Measurements from ENCODE around the gene TMEM132D.

The TMEM132D gene

GRCh38 chr12:129372876-129373275, 530.9 kb downstream of the TMEM132D start:
- H3K36me3 ChIP-seq (ENCODE audit: control insufficient read depth, insufficient read depth, low read length) = no peaks in the 10 kb centered on the region
- no peak for DNase-seq (ENCODE audit: extremely low read depth, insufficient read length)
- no peak for TF ChIP-seq CTCF (IDR thresholded peaks at IDR 0.05; ENCODE audit: insufficient read depth, low read length, poor library complexity, severe bottlenecking)

GRCh38 chr12:129372348-129372747, 531.5 kb downstream of the TMEM132D start:
- no peaks in the 10 kb centered on the region for H3K27me3 ChIP-seq (replicated peaks; ENCODE audit: control insufficient read depth, insufficient read depth, low read length)
- no peak for TF ChIP-seq CTCF (IDR thresholded peaks at IDR 0.05; ENCODE audit: insufficient read depth, low read length, poor library complexity, severe bottlenecking)
- no peak for DNase-seq (ENCODE audit: extremely low read depth, insufficient read length)
- no peak overlapping the region for H3K4me3 ChIP-seq (replicated peaks; ENCODE audit: low read depth, low read length)
- no peaks in the 10 kb centered on the region for H3K36me3 ChIP-seq (ENCODE audit: control insufficient read depth, insufficient read depth, low read length)

More at GRCh38 chr12:129372876-129373275, 530.9 kb downstream of the TMEM132D start:
- Histone ChIP-seq H3K4me3 (replicated peaks; ENCODE audit: low read depth, low read length) (no peak overlapping the region), H3K27me3 (replicated peaks; ENCODE audit: control insufficient read depth, insufficient read depth, low read length) (no peaks in the 10 kb centered on the region)

GRCh38 chr12:129371268-129371667, 532.6 kb downstream of the TMEM132D start:
- H3K27me3 ChIP-seq (replicated peaks; ENCODE audit: control insufficient read depth, insufficient read depth, low read length) = no peaks in the 10 kb centered on the region
- H3K4me3 ChIP-seq (replicated peaks; ENCODE audit: low read depth, low read length) = no peak overlapping the region
- no peak for DNase-seq (ENCODE audit: extremely low read depth, insufficient read length)
- TF ChIP-seq CTCF (IDR thresholded peaks at IDR 0.05; ENCODE audit: insufficient read depth, low read length, poor library complexity, severe bottlenecking) = no peak
- no peaks in the 10 kb centered on the region for H3K36me3 ChIP-seq (ENCODE audit: control insufficient read depth, insufficient read depth, low read length)

GRCh38 chr12:129366656-129367055, 537.2 kb downstream of the TMEM132D start:
- Histone ChIP-seq H3K36me3 (ENCODE audit: control insufficient read depth, insufficient read depth, low read length) (no peaks in the 10 kb centered on the region), H3K4me3 (replicated peaks; ENCODE audit: low read depth, low read length) (no peak overlapping the region), H3K27me3 (replicated peaks; ENCODE audit: control insufficient read depth, insufficient read depth, low read length) (no peaks in the 10 kb centered on the region)
- TF ChIP-seq CTCF (IDR thresholded peaks at IDR 0.05; ENCODE audit: insufficient read depth, low read length, poor library complexity, severe bottlenecking) = no peak
- no peak for DNase-seq (ENCODE audit: extremely low read depth, insufficient read length)

GRCh38 chr12:129363041-129363440, 540.8 kb downstream of the TMEM132D start:
- H3K27me3 ChIP-seq (replicated peaks; ENCODE audit: control insufficient read depth, insufficient read depth, low read length) = no peaks in the 10 kb centered on the region
- no peak for DNase-seq (ENCODE audit: extremely low read depth, insufficient read length)
- H3K36me3 ChIP-seq (ENCODE audit: control insufficient read depth, insufficient read depth, low read length) = no peaks in the 10 kb centered on the region
- TF ChIP-seq CTCF (IDR thresholded peaks at IDR 0.05; ENCODE audit: insufficient read depth, low read length, poor library complexity, severe bottlenecking) = no peak
- H3K4me3 ChIP-seq (replicated peaks; ENCODE audit: low read depth, low read length) = no peak overlapping the region

- H3K27me3 ChIP-seq (replicated peaks; ENCODE audit: control insufficient read depth, insufficient read depth, low read length) = no peaks in the 10 kb centered on the region
- TF ChIP-seq CTCF (IDR thresholded peaks at IDR 0.05; ENCODE audit: insufficient read depth, low read length, poor library complexity, severe bottlenecking) = no peak
Measured at GRCh38 chr12:129357233-129357632, 546.6 kb downstream of the TMEM132D start.

More at GRCh38 chr12:129357233-129357632, 546.6 kb downstream of the TMEM132D start:
- DNase-seq (ENCODE audit: extremely low read depth, insufficient read length) = no peak
- Histone ChIP-seq H3K36me3 (ENCODE audit: control insufficient read depth, insufficient read depth, low read length) (no peaks in the 10 kb centered on the region), H3K4me3 (replicated peaks; ENCODE audit: low read depth, low read length) (no peak overlapping the region)

Data from GM06990 (cell line).